GM18520 (cell line): ENCODE results near the gene BTLA.
"Not testable (repeated sequence)": the region's sequence is repeated elsewhere in the genome, so short reads cannot be mapped to it uniquely, and the experiment has no call there.

Experiments used
- ATAC-seq: cut with Tn5 transposase; IDR thresholded peaks from one replicate; pipeline ENCODE4 v1.9.1; 2021; ENCODE audit not compliant: unreplicated experiment

The BTLA gene

DNA sequence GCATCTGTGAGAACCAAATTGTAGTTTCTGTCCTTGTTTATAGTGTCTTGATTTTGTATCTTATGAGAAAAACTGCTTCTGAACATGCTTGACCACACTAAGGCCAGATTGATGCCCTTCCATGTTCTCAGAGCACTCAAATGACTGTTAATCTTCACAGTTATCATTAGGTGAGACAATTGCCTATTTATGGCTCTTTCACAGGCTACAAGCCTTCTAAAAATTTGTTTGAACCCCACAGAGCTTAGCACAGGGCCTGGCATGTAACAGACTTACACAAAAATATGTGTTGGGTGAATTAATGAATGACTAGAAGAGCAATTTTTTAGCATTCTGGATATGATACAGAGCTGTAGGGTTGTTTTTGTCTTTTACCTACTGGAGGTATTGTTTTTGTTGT, 43.1 kb downstream of the BTLA start:
- ATAC-seq = peak; percentile 37

DNA sequence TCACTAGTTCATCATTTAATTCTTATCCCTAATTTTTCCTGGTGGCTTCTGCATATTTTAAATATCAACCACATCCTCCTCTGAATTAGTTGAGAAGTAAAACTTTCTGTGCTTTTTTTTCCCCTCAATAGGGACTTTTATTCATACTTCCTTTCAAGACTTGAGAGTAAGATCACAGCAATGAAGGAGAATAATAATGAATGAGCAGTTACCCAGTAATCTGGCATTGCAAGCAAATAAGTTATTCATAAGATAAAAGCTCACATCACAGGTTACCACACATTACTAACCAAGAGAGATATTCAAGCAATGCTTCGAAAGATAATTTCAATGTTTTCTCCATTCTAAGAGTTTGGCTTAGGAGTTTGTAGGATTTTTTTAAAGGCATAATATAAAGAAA, 50.3 kb downstream of the BTLA start:
- ATAC-seq = no peak

DNA sequence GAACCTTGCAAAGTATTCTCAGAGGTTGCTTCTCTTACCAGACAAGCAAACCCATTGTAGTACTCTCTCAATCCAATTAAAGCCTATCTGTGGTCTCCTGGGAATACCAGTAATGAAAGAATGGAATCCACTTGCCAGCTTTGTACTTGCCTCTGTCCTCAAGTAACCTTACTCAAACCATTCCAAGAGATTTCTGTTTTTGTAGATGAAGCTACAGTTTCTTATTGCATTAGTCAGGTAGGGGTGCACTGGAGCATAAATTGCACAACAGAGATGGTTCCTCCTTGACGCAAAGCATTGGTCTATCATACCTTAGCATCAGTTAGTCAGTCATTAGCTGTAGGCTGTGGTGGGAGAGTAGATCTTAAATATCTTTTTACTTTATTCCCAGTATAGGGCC, 52.9 kb downstream of the BTLA start:
- no peak for ATAC-seq

DNA sequence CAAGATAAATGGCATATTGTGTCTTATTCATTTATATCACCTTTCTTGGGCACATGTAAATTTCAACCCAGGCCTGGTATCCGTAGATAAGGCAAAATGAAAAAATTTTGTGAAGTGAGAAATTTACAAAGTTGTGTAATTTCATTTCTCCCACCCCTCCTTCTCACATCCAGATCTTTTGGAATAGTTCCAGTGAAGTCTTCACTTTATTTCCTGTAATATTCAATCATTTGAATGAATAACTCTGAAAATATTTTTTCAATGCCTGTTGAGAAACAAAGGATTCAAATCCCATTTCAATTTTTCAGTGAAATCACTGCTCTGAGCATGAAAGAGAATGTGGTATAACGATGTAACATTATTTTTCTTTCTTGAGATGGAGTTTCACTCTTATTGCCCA, 53.4 kb downstream of the BTLA start:
- ATAC-seq = no peak

DNA sequence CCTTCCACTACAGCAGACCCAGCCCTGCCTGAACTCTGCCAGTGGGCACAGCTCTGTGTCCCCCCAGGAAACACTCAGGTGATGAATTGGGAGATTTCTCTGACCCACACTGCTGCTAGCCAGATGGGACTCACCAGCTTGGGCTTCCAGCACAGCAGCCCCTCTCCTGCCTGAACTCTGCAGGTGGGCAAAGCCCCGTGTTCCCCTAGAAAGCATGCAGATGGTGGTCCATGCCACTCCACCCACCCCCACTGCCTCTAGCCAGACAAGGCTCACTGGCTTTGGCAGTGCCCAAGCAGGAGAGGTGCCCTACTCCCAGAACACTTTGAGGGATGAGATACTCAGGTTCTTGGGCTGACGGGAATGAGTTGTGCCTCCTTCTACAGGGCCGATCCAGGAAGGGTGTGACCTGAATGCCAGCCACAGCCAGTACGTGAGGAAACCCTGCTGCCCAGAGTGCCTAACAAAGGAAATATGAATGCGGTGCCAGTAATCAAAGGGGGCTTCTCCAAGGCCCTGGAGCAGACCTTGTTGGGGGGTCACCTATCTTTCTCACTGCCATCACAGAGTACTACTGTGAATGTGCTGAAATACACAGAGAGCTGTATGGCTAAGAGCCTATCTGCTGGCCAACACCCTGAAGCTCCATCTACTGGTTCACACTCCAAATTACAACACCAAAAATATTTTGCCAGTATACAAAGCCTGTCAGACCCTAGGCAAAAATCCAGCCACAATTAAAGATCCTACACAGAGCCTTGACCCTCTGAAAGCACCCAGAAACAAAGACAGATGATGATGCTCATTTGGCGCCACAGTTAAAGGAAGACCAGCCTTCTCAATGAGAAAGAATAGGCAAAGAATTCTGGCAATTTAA, 61.9 kb downstream of the BTLA start:
- no peak for ATAC-seq

DNA sequence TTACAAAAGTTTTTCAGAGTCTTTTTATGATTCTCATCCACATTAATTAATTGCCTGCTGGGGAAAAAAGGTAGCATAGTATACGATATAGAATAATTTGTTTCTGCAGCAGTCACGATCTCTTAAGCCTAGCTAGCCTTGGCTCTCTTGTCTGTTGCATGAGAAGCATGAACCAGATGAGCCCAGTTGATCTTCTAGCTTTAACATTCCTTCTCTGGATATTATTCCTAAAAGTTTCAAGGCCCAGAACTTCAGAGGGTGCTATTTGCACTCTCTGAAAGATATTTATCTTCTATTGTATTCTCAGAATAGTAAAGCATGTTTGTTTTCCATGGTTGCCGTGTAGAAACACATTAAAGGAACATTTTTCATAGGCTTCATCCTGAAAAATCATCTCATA, 69.3 kb downstream of the BTLA start:
- no peak for ATAC-seq

DNA sequence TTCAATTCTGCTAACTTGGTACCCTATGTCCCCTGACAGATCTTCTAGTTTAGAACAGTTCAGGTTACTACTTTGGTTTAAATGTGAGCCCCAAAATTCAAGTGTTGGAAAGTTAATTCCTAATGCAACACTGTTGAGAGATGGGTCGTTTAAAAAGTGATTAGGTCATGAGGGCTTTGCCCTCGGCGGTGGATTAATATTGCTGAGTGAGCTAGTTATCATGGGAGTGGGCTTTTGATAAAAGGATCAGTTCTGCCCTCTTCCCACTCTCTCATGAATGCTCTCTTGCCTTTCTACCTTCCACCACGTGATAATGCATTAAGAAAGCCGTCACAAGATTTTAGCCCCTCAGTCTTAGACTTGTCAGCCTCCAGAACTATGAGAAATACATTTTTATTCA, 72.1 kb downstream of the BTLA start:
- no peak for ATAC-seq

DNA sequence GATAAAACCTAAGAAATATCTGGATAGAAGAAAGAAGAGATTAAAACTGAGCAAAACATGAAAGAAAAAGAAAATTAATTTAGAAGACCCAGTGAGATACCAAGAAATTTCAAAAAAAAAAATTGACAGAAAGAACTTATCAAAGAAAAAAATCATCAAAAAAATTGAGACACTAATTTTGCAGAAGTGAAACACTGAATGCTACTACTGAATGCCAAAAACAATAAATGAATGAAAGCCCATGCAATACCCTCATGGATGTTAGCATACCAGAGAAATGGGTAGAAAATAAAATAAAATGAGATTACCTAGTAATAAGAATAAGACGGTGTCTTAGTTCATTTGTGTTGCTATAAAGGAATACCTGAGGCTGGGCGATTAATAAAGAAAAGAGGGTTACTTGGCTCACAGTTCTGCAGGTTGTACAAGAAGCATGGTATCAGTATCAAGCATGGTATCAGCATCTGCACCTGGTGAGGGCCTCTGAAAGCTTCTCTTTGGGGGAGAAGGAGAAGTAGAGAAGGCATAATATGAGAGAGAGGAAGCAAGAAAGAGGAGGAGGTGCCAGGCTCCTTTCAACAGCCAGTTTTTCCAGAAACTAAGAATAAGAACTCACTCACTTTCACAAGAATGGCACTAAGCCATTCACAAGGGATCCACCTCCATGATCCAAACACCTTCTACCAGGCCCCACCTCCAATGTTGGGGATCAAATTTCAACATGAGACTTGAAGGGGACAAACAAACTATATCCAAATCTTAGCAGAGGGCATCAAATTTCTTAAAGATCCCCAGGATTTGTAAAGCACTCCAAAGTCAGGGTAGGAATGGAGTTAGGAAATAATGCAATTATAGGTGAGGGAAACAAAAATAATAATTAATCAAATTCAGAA, 73.2 kb downstream of the BTLA start:
- ATAC-seq = no peak

DNA sequence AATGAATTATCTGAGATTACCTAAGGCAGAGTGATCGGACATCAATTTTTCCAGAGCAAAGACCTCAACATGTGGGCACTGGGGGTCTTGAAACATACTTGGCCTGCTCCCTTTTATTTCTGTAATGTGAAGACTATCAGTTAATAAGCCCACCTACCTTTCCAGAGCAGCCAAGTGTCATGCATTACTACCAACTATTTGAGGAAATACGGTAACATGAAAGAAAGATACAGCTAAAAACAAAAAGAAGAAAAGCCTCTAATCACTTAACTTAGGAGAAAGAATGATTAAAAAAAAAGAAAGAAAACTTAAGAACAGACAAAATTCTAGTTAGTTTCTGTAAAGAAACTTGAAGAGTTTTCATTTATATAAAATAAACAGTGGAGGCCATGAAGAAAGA, 73.9 kb downstream of the BTLA start:
- no peak for ATAC-seq

DNA sequence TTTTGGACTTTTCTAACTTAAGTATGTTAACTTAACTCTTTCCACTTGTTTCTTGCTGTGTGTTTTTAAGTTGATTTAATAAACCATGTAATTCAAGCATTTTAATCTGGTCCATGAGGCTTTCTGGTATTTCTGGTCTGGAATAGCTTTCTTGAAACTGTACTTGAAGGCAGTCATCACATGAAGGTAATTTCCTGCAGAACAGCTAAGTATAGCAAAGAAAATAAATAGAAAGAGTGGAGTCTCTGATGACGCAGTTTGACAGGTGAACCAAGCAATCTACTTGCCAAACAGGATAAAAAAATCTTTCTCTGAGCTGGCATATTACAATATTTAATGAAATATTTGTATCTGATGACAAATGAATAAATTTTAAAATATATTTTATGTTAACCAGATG, 74.9 kb downstream of the BTLA start:
- no peak for ATAC-seq

DNA sequence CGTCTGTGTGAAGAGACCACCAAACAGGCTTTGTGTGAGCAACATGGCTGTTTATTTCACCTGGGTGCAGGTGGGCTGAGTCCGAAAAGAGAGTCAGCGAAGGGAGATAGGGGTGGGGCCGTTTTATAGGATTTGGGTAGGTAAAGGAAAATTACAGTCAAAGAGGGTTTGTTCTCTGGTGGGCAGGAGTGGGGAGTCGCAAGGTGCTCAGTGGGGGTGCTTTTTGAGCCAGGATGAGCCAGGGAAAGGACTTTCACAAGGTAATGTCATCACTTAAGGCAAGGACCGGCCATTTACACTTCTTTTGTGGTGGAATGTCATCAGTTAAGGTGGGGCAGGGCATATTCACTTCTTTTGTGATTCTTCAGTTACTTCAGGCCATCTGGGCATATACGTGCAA, 76.4 kb downstream of the BTLA start:
- ATAC-seq = not testable (repeated sequence)

DNA sequence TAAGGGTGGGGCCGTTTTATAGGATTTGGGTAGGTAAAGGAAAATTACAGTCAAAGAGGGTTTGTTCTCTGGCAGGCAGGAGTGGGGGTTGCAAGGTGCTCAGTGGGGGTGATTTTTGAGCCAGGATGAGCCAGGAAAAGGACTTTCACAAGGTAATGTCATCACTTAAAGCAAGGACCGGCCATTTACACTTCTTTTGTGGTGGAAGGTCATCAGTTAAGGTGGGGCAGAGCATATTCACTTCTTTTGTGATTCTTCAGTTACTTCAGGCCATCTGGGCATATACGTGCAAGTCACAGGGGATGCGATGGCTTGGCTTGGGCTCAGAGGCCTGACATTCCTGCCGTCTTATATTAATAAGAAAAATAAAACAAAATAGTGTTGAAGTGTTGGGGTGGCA, 80.7 kb downstream of the BTLA start:
- ATAC-seq = not testable (repeated sequence)

DNA sequence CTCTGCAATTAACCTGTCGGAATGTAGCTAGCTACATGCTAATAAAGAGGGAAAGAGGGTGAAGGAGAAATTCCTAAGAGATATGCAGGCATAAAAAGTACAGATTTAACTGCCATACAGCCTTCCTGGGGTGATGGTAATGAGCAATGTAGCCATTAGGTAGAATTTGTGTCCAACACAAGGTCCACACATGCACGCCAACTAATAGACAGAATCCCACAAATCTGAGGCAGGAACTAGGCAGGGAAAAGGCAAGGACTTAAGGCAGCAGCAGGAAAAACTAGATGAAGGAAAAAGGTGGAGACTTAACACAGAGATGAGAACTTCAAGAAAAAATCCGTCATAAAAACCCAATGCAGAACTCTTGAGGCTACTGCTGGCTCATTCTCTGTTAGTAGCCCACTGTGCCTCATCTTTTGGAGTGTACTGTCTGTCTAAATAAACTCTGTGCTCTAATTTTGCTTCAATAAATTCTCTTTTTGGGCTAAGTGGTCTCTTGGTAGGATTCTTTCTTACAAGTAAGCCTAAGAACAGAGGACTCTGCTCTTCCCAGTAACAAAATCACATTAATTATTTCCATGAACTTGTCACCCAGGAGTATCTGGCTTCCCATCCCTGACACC, 81.5 kb downstream of the BTLA start:
- ATAC-seq = no peak

DNA sequence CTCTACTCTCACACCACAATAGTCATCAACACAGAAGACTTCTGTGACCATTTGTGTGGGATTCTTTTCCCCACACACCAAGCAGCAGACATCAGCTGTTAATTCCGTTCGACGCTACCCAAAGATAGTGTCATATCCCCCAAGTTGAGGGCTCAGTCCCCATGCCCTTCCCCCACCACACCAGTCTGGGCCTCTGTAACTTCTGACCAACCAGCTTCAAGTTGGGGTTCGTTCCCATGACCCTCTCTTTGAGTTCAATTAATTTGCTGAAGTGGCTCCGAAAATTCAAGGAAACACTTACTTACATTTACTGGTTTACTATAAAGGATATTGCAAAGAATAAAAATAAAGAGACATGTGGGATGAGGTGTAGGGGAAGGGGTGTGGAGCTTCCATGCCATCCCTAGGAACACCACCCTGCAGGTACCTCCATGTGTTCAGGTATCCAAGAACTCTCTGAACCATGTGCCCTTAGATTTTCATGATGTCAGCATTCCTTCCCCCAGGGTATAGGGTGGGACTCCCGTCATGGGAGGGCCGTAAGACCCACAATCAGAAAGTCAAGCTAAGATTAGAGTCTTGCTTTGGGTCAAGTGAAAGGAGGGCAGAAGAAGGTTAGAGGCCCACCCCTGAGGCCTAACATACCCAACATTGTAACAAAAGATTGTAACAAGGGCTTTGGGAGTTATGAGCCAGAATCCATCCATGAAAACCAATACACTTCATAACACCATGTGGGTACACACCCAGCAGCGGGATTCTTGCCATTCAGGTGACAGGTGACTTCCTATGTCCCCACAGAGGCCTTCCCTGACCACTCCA, 82.7 kb downstream of the BTLA start:
- ATAC-seq = no peak

DNA sequence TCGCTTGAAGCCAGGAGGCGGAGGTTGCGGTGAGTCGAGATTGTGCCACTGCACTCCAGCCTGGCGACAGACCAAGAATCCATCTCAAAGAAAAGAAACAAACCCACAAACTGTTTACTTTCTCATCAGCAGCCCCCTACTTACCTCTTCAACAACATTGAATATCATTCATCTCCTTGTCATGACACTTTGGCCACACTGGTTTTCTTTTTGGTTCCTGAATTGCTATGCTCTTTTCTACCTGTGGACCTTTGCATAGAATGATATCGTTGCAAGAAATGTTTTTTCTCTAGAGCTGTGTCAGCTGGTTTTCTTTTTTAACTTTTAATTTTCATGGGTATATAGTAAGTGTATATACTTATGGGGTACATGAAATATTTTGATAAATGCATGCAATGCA, 83.9 kb downstream of the BTLA start:
- ATAC-seq = no peak
